Small intestine (tissue), 7 donors: Measurements from ENCODE around the gene TAF3. TPM values are rescaled to one million over a fixed set of nuclear protein-coding genes. Genes with fewer than 3 reads are reported as not detected.

ENCODE experiments used
- DNase-seq, 2 donors: peaks; one replicate each; pipeline versions ENCODE4 v3.0.0 to v3.0.0-alpha.2; 2013
- FAIRE-seq: peaks from 2 replicates; lab custom pipeline; 2012; peaks lifted over from hg19 to GRCh38; lab: Jason Lieb, UNC
- H3K27ac ChIP-seq, 3 donors: one replicate each; pipeline ENCODE4 v1.5.1; 2013; ENCODE audit warnings: low read length in 2 of 3, mild to moderate bottlenecking in 2 of 3, control low read depth in 1 of 3, inconsistent platforms in 1 of 3, low read depth in 1 of 3, moderate library complexity in 1 of 3
- H3K27me3 ChIP-seq, 3 donors: one replicate each; pipeline ENCODE4 v1.6.1; 2013; ENCODE audit warnings: low read length in 3 of 3, inconsistent platforms in 1 of 3; ENCODE audit not compliant: control insufficient read depth in 3 of 3, insufficient read depth in 3 of 3
- H3K36me3 ChIP-seq, 3 donors: one replicate each; pipeline ENCODE4 v1.6.1; 2013; ENCODE audit warnings: low read length in 3 of 3, inconsistent platforms in 1 of 3, low read depth in 1 of 3, mild to moderate bottlenecking in 1 of 3, moderate library complexity in 1 of 3; ENCODE audit not compliant: control insufficient read depth in 3 of 3, insufficient read depth in 2 of 3
- H3K4me1 ChIP-seq, 3 donors: one replicate each; pipeline ENCODE4 v1.6.1; 2013; ENCODE audit warnings: low read length in 2 of 3, inconsistent platforms in 1 of 3, low read depth in 1 of 3, mild to moderate bottlenecking in 1 of 3, moderate library complexity in 1 of 3; ENCODE audit not compliant: control insufficient read depth in 3 of 3, insufficient read depth in 2 of 3
- H3K4me3 ChIP-seq, 3 donors: one replicate each; pipeline ENCODE4 v1.5.1; 2013; ENCODE audit warnings: low read length in 3 of 3, control low read depth in 1 of 3, inconsistent platforms in 1 of 3, low read depth in 1 of 3, mild to moderate bottlenecking in 1 of 3, moderate library complexity in 1 of 3
- H3K9me3 ChIP-seq, 2 donors: one replicate each; pipeline ENCODE4 v1.6.1; 2013; ENCODE audit warnings: low read depth in 1 of 2, low read length in 1 of 2; ENCODE audit not compliant: control insufficient read depth in 2 of 2, insufficient read depth in 1 of 2
- WGBS, 3 donors: extraction: QIAGEN DNeasy Blood & Tissue Kit; methylation state at CpG; one replicate each; pipeline ENCODE4 v1.1.7; 2013; 5-methylcytosine and 5-hydroxymethylcytosine counted together
- polyA plus RNA-seq, 4 donors: library from polyadenylated mRNA; stranded (reverse) in 3 of 4; unstranded in 1 of 4; fragments of 200-250 nt in 3 of 4; fragments of 120-200 nt in 1 of 4; gene quantifications; one replicate each; pipeline versions ENCODE4 v1.2.1 to v1.2.3, GENCODE V29; 2013
- donor health status: healthy with polysubstance abuse.
- donor health status: control.
- donor health status: control.
- donor health status: Bipolar disorder and iron deficiency.
- donor health status: healthy.

Gene TAF3
- polyA plus RNA-seq, 4 donors: 3.4 to 5.4 (median 4.5) TPM

- Histone ChIP-seq H3K4me1 (peaks cover 2 to 11% (median 3%) of the 10 kb centered on the region in 3 donors), H3K27ac (no peak overlapping the region), H3K9me3 (no peaks in the 10 kb centered on the region), H3K36me3 (peaks cover 0 to 2% (median 0%) of the 10 kb centered on the region in 3 donors), H3K4me3 (no peak overlapping the region), H3K27me3 (no peaks in the 10 kb centered on the region)
- DNase-seq (no peak), FAIRE-seq (no peak)
- 65 to 75% (median 69%) methylated on average over 4 of the region's 4 CpGs for WGBS, 3 donors
These were observed 35.0 kb downstream of the TAF3 start for GRCh38 chr10:7853226-7853842.

- FAIRE-seq: no peak
- WGBS, 3 donors: 16 to 59% (median 32%) methylated on average over 3 of the region's 3 CpGs
- Histone ChIP-seq H3K27me3 (no peaks in the 10 kb centered on the region), H3K9me3 (no peaks in the 10 kb centered on the region), H3K4me3 (no peak overlapping the region), H3K36me3 (peaks cover 0 to 2% (median 0%) of the 10 kb centered on the region in 3 donors), H3K4me1 (peaks cover 2 to 11% (median 3%) of the 10 kb centered on the region in 3 donors), H3K27ac (no peak overlapping the region)
- DNase-seq: peak in 1 of 2 donors; percentile 20
These were observed 35.6 kb downstream of the TAF3 start for GRCh38 chr10:7853890-7854289.

GRCh38 chr10:7855205-7855604, 36.9 kb downstream of the TAF3 start:
- no peak for FAIRE-seq
- peaks cover 0 to 2% (median 0%) of the 10 kb centered on the region in 3 donors for H3K36me3 ChIP-seq

DNA sequence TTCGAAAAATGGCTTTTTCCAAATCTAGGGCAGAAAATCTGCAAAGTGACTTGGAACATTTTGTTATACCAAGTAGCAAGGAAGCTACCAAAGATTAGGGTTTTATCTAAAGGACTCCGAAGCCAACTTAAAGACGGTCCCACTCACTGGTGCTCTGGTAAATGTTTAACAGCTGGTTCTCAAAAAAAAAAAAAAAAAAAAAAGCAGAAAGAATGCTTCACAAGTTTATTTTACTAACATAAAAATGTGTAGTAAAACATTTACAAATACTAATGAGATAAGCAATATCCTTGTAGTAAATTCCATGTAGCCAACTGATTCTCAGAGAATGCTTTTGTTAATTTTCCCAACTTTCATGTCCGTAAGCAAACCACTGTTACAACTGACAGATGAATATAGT, 38.4 kb downstream of the TAF3 start:
- H3K27me3 ChIP-seq: no peaks in the 10 kb centered on the region
- FAIRE-seq: no peak
- peaks cover 0 to 3% of the 10 kb centered on the region in 2 donors for H3K9me3 ChIP-seq
- 25 to 40% (median 32%) methylated on average over 4 of the region's 4 CpGs for WGBS, 3 donors
- no peak overlapping the region for H3K4me3 ChIP-seq
- peaks cover 0 to 2% (median 0%) of the 10 kb centered on the region in 3 donors for H3K36me3 ChIP-seq
- peak in 1 of 2 donors; percentile 39 for DNase-seq
- H3K27ac ChIP-seq: no peak overlapping the region
- peaks cover 2 to 11% (median 3%) of the 10 kb centered on the region in 3 donors for H3K4me1 ChIP-seq

More at GRCh38 chr10:7855205-7855604, 36.9 kb downstream of the TAF3 start:
- WGBS, 3 donors: 95 to 96% (median 95%) methylated on average over 4 of the region's 4 CpGs
- Histone ChIP-seq H3K9me3 (no peaks in the 10 kb centered on the region), H3K4me3 (no peak overlapping the region), H3K27ac (no peak overlapping the region), H3K4me1 (peaks cover 2 to 11% (median 3%) of the 10 kb centered on the region in 3 donors), H3K27me3 (no peaks in the 10 kb centered on the region)
- DNase-seq: no peak

DNA sequence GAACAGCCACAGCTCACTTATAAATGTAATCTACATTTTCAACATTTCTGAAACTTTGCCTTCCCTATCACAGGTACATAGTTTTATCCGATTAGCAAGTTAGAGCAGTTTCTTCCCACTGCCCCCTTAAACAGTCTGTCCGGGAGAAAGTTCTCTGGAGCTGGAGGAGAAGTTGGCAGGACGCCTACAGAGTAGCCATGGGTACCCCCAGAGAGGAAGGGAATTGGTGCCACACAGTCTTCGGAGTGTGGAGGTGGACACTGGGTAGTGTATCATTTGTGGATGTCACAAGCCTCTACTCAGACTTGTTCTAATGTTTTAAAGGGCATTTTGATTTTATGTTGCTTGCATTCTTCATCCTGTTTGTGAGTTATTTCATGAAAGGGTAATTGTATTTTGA, 39.0 kb downstream of the TAF3 start:
- peaks cover 2 to 11% (median 3%) of the 10 kb centered on the region in 3 donors for H3K4me1 ChIP-seq
- FAIRE-seq (no peak), DNase-seq (no peak)
- no peaks in the 10 kb centered on the region for H3K36me3 ChIP-seq
- peaks cover 0 to 3% of the 10 kb centered on the region in 2 donors for H3K9me3 ChIP-seq
- no peak overlapping the region for H3K4me3 ChIP-seq
- 61 to 72% (median 63%) methylated on average over 4 of the region's 4 CpGs for whole genome bisulfite sequencing, 3 donors
- H3K27me3 ChIP-seq: no peaks in the 10 kb centered on the region
- no peak overlapping the region for H3K27ac ChIP-seq

DNA sequence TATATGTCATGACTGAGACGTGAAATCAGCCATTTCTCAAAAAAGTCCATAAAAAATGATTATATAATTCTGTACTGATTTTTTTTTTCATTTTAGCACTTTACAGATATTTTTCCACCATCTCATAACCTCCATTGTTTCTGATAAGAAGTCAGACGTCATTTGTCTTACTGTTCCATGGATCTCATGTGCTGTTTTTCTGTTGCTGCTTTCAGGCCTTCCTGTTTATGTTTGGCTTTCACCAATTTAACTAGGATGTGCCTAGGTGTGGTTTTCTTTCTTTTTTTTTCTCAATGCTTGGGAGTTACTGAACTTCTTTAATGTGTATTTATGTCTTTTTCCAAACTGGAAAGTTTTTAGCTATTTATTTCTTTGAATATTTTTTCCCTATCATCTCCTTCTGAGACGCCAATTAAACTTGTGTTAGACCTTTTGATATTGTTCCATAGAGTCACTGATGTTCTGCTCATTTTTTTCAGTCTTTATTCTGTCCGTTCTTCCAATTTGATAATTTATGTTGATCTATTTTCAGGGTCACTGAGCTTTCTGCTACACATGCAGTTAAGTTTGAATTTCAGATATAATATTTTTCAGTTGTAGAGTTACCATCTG, 43.3 kb downstream of the TAF3 start:
- H3K9me3 ChIP-seq: peaks cover 0 to 8% of the 10 kb centered on the region in 2 donors
- FAIRE-seq (no peak), DNase-seq (no peak)
- H3K4me3 ChIP-seq: no peak overlapping the region
- no peaks in the 10 kb centered on the region for H3K36me3 ChIP-seq
- H3K27me3 ChIP-seq: no peaks in the 10 kb centered on the region
- no peak overlapping the region for H3K27ac ChIP-seq
- 72 to 90% (median 90%) methylated on average over 4 of the region's 4 CpGs for WGBS, 3 donors
- H3K4me1 ChIP-seq: peaks cover 0 to 2% (median under 1%) of the 10 kb centered on the region in 3 donors

DNA sequence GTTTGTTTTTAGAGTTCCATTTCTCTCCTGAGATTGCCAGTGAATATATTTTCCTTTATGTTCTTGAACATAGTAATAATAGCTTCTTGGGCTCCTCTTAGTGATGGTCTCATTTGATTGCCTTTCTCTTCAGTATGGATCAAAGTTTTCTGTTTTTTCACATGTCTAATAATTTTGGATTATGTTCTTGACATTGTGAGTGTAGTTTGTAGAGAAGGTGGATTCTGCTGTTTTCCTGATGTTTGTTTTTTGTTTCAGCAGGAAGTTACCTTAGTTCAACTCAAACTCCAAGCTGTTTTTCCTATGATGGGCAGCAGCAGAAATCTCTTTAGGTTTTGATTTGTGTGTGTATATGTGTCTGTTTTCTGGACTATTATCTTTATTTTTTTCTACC, 43.8 kb downstream of the TAF3 start:
- H3K27ac ChIP-seq: no peak overlapping the region
- no peak for FAIRE-seq

DNA sequence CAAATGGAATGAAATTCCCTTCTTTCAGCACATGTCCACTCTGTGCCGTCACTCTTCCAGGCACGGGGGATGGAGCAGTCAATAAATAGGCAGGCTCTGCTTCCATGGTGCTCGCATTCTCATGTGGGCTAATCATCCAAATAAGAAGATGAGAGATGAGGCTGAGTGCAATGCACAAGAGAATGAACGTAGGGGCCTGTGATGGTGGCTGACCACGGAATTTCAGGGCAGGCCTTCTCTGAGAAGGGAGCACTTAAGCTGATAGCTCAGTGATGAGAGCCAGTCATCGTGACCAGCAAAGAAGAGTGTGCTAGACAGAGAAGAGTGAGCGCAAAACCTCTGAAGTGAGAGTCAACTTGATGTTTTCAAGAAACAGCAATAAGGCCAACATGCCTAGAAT, 47.9 kb downstream of the TAF3 start:
- 92 to 95% (median 95%) methylated on average over 7 of the region's 7 CpGs for WGBS, 3 donors
- H3K9me3 ChIP-seq: peaks cover 0 to 6% of the 10 kb centered on the region in 2 donors
- no peaks in the 10 kb centered on the region for H3K36me3 ChIP-seq
- DNase-seq (no peak), FAIRE-seq (no peak)
- H3K27me3 ChIP-seq: no peaks in the 10 kb centered on the region
- no peak overlapping the region for H3K27ac ChIP-seq
- H3K4me3 ChIP-seq: no peak overlapping the region
- no peaks in the 10 kb centered on the region for H3K4me1 ChIP-seq

More for the DNA sequence above, 43.8 kb downstream of the TAF3 start:
- Histone ChIP-seq H3K36me3 (no peaks in the 10 kb centered on the region), H3K4me3 (no peak overlapping the region), H3K27me3 (no peaks in the 10 kb centered on the region), H3K4me1 (peaks cover 0 to 2% (median 0%) of the 10 kb centered on the region in 3 donors), H3K9me3 (peaks cover 0 to 8% of the 10 kb centered on the region in 2 donors)
- no peak for DNase-seq
